HEK293 (cell line): ENCODE data around the gene ABT1.

Experiments
- EGR2 ChIP-seq: fragments of 450-650 bp; formaldehyde crosslinking; IDR thresholded peaks from 2 replicates; pipeline ENCODE4 v1.5.1; 2016; ENCODE audit warnings: low read depth, missing biosample characterization, missing genetic modification characterization
- HOXA7 ChIP-seq: sonication (generic); formaldehyde crosslinking; IDR thresholded peaks from 2 replicates; pipeline ENCODE4 v1.8.1; 2022; ENCODE audit warnings: missing genetic modification reagents, borderline replicate concordance
- IKZF3 ChIP-seq: fragments of 450-650 bp; IDR thresholded peaks from 2 replicates; pipeline ENCODE4 v1.5.0; 2018; ENCODE audit warnings: missing biosample characterization, mild to moderate bottlenecking, missing genetic modification characterization, moderate library complexity
- KLF16 ChIP-seq: fragments of 450-650 bp; formaldehyde crosslinking; IDR thresholded peaks from 2 replicates; pipeline ENCODE4 v1.5.1; 2017; ENCODE audit warnings: missing biosample characterization, missing genetic modification characterization
- MEIS1 ChIP-seq: sonication (generic); formaldehyde crosslinking; IDR thresholded peaks from 2 replicates; pipeline ENCODE4 v1.8.1; 2022; ENCODE audit warnings: missing genetic modification reagents, mild to moderate bottlenecking, borderline replicate concordance
- MYNN ChIP-seq: fragments of 450-650 bp; formaldehyde crosslinking; IDR thresholded peaks from 2 replicates; pipeline ENCODE4 v1.5.1; 2016; ENCODE audit warnings: missing biosample characterization, missing genetic modification characterization, borderline replicate concordance
- PRDM2 ChIP-seq: fragments of 450-650 bp; formaldehyde crosslinking; IDR thresholded peaks from 2 replicates; pipeline ENCODE4 v1.5.1; 2016; ENCODE audit warnings: missing biosample characterization, missing genetic modification characterization, borderline replicate concordance
- RBAK ChIP-seq: fragments of 450-650 bp; formaldehyde crosslinking; IDR thresholded peaks from 2 replicates; pipeline ENCODE4 v1.5.1; 2016; ENCODE audit warnings: missing biosample characterization, missing genetic modification characterization
- SALL2 ChIP-seq: fragments of 450-650 bp; formaldehyde crosslinking; IDR thresholded peaks from 2 replicates; pipeline ENCODE4 v1.5.0; 2017; ENCODE audit warnings: missing biosample characterization, mild to moderate bottlenecking, missing genetic modification characterization, borderline replicate concordance
- ZBTB26 ChIP-seq: fragments of 450-650 bp; formaldehyde crosslinking; optimal IDR thresholded peaks from 2 replicates; pipeline ENCODE3; 2016; ENCODE audit warnings: missing biosample characterization, mild to moderate bottlenecking, missing genetic modification characterization
- ZNF138 ChIP-seq: fragments of 450-650 bp; formaldehyde crosslinking; IDR thresholded peaks from 2 replicates; pipeline ENCODE4 v1.5.1; 2016; ENCODE audit warnings: missing biosample characterization, missing genetic modification characterization, borderline replicate concordance
- ZNF175 ChIP-seq: fragments of 450-650 bp; formaldehyde crosslinking; IDR thresholded peaks from 2 replicates; pipeline ENCODE4 v1.5.1; 2016; ENCODE audit warnings: missing biosample characterization, missing genetic modification characterization
- ZNF19 ChIP-seq: fragments of 450-650 bp; formaldehyde crosslinking; IDR thresholded peaks from 2 replicates; pipeline ENCODE4; 2016; ENCODE audit warnings: missing biosample characterization, missing genetic modification characterization, low read depth
- ZNF24 ChIP-seq: fragments of 450-650 bp; formaldehyde crosslinking; IDR thresholded peaks from 2 replicates; pipeline ENCODE4 v1.5.1; 2016; ENCODE audit warnings: missing biosample characterization, missing genetic modification characterization
- ZNF302 ChIP-seq: fragments of 450-650 bp; formaldehyde crosslinking; IDR thresholded peaks from 2 replicates; pipeline ENCODE4 v1.5.1; 2016; ENCODE audit warnings: missing biosample characterization, missing genetic modification characterization, low read depth
- ZNF335 ChIP-seq: fragments of 450-650 bp; formaldehyde crosslinking; conservative IDR thresholded peaks from 2 replicates; pipeline ENCODE4 v1.5.1; 2016; ENCODE audit warnings: missing biosample characterization, missing genetic modification characterization
- ZNF354C ChIP-seq: fragments of 450-650 bp; formaldehyde crosslinking; IDR thresholded peaks from 2 replicates; pipeline ENCODE4 v1.5.1; 2016; ENCODE audit warnings: missing biosample characterization, missing genetic modification characterization, low read depth, borderline replicate concordance
- ZNF426 ChIP-seq: fragments of 450-650 bp; formaldehyde crosslinking; IDR thresholded peaks from 2 replicates; pipeline ENCODE4 v1.5.1; 2017; ENCODE audit warnings: missing biosample characterization, missing genetic modification characterization, mild to moderate bottlenecking, inconsistent platforms, moderate library complexity
- ZNF624 ChIP-seq: fragments of 450-650 bp; formaldehyde crosslinking; IDR thresholded peaks from 2 replicates; pipeline ENCODE4 v1.5.1; 2017; ENCODE audit warnings: missing biosample characterization, missing genetic modification characterization
- ZNF626 ChIP-seq: fragments of 450-650 bp; sonication (Bioruptor Pico); formaldehyde crosslinking; IDR thresholded peaks from 2 replicates; pipeline ENCODE4 v1.5.1; 2018; ENCODE audit warnings: missing biosample characterization, missing genetic modification characterization, inconsistent platforms
- ZNF792 ChIP-seq: fragments of 450-650 bp; formaldehyde crosslinking; IDR thresholded peaks from 2 replicates; pipeline ENCODE4 v1.5.1; 2016; ENCODE audit warnings: missing biosample characterization, missing genetic modification characterization
- TF ChIP-seq, protein P1 (sequence below): fragments of 450-650 bp; formaldehyde crosslinking; IDR thresholded peaks from 2 replicates; pipeline ENCODE4; 2016; ENCODE audit warnings: missing biosample characterization, missing genetic modification characterization
- TF ChIP-seq, protein P2 (sequence below): fragments of 450-650 bp; formaldehyde crosslinking; IDR thresholded peaks from 2 replicates; pipeline ENCODE4 v1.5.1; 2017; ENCODE audit warnings: missing biosample characterization, missing genetic modification characterization
- TF ChIP-seq, protein P3 (sequence below): fragments of 450-650 bp; formaldehyde crosslinking; IDR thresholded peaks from 2 replicates; pipeline ENCODE4 v1.5.1; 2016; ENCODE audit warnings: missing biosample characterization, missing genetic modification characterization

The ABT1 gene

DNA sequence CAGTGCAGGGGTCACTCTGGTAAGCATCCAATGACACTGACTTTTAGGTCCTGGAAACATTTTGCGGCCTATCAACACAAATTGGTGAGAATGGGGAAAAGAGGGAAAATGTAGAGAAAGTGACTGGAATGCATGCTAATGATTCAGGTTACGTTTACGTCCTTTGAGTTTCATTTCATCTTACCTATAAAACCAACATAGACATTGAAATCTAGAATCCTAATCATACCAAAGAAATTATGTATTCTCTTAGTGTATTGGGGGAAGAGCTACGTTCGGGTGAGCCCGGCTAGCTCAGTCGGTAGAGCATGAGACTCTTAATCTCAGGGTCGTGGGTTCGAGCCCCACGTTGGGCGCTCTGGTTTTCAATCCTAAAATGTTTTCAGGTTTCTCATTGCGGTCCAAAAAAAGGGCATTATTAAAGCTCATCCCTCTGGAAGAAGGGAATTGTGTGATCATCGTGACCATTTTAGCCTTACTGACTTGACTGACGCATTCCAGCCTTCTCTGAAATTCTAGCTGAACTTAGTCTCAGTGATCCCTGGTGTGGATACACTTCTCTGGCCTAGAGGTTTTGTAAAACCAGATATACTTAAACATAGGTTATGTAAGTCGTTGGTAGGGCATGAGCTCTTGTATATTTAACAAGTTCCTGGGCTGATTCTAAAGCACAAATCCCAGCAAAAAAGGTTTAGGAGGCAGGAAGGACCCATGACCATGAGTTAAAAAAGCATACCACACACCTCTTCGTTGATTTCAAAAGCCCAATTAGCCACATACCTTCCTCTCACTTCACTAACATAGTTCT lies 40.3 kb upstream of the ABT1 start (continued):
- TF ChIP-seq MEIS1, result no peak
- TF ChIP-seq EGR2, result no peak
- TF ChIP-seq ZNF24 (tag by site-specific recombination), result peak; percentile 91
- no peak for TF ChIP-seq ZNF175 (tag by site-specific recombination)
- no peak for TF ChIP-seq SALL2 (tag by site-specific recombination)
- TF ChIP-seq ZNF19, result no peak
- no peak for TF ChIP-seq RBAK (tag by site-specific recombination)
- no peak for TF ChIP-seq KLF16 (tag by site-specific recombination)
- TF ChIP-seq ZNF302 (tag by site-specific recombination), result no peak
- TF ChIP-seq MYNN (tag by site-specific recombination), result no peak
- TF ChIP-seq ZNF626 (tag by site-specific recombination), result no peak
- TF ChIP-seq HOXA7 (CRISPR knock-in tag), result no peak
- no peak for TF ChIP-seq ZNF426 (tag by site-specific recombination)
- TF ChIP-seq IKZF3 (tag by site-specific recombination), result peak; percentile 99
- TF ChIP-seq, protein P1, sequence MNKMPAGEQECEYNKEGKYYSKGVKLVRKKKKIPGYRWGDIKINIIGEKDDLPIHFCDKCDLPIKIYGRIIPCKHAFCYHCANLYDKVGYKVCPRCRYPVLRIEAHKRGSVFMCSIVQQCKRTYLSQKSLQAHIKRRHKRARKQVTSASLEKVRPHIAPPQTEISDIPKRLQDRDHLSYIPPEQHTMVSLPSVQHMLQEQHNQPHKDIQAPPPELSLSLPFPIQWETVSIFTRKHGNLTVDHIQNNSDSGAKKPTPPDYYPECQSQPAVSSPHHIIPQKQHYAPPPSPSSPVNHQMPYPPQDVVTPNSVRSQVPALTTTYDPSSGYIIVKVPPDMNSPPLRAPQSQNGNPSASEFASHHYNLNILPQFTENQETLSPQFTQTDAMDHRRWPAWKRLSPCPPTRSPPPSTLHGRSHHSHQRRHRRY (tag by site-specific recombination), result no peak
- TF ChIP-seq ZBTB26, result peak; percentile 17
- peak; percentile 84 for TF ChIP-seq ZNF335 (tag by site-specific recombination)
- TF ChIP-seq ZNF354C (tag by site-specific recombination), result no peak
- TF ChIP-seq, protein P2, sequence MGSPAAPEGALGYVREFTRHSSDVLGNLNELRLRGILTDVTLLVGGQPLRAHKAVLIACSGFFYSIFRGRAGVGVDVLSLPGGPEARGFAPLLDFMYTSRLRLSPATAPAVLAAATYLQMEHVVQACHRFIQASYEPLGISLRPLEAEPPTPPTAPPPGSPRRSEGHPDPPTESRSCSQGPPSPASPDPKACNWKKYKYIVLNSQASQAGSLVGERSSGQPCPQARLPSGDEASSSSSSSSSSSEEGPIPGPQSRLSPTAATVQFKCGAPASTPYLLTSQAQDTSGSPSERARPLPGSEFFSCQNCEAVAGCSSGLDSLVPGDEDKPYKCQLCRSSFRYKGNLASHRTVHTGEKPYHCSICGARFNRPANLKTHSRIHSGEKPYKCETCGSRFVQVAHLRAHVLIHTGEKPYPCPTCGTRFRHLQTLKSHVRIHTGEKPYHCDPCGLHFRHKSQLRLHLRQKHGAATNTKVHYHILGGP (tag by site-specific recombination), result no peak
- no peak for TF ChIP-seq ZNF138 (tag by site-specific recombination)
- TF ChIP-seq ZNF624 (tag by site-specific recombination), result no peak
- TF ChIP-seq, protein P3, sequence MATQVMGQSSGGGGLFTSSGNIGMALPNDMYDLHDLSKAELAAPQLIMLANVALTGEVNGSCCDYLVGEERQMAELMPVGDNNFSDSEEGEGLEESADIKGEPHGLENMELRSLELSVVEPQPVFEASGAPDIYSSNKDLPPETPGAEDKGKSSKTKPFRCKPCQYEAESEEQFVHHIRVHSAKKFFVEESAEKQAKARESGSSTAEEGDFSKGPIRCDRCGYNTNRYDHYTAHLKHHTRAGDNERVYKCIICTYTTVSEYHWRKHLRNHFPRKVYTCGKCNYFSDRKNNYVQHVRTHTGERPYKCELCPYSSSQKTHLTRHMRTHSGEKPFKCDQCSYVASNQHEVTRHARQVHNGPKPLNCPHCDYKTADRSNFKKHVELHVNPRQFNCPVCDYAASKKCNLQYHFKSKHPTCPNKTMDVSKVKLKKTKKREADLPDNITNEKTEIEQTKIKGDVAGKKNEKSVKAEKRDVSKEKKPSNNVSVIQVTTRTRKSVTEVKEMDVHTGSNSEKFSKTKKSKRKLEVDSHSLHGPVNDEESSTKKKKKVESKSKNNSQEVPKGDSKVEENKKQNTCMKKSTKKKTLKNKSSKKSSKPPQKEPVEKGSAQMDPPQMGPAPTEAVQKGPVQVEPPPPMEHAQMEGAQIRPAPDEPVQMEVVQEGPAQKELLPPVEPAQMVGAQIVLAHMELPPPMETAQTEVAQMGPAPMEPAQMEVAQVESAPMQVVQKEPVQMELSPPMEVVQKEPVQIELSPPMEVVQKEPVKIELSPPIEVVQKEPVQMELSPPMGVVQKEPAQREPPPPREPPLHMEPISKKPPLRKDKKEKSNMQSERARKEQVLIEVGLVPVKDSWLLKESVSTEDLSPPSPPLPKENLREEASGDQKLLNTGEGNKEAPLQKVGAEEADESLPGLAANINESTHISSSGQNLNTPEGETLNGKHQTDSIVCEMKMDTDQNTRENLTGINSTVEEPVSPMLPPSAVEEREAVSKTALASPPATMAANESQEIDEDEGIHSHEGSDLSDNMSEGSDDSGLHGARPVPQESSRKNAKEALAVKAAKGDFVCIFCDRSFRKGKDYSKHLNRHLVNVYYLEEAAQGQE, result peak; percentile 30; the same call in 1 of the 2 replicates
- TF ChIP-seq PRDM2 (tag by site-specific recombination), result no peak
- TF ChIP-seq ZNF792, result no peak
